ENCODE measurements around the gene LHX4.

Gene LHX4

DNA sequence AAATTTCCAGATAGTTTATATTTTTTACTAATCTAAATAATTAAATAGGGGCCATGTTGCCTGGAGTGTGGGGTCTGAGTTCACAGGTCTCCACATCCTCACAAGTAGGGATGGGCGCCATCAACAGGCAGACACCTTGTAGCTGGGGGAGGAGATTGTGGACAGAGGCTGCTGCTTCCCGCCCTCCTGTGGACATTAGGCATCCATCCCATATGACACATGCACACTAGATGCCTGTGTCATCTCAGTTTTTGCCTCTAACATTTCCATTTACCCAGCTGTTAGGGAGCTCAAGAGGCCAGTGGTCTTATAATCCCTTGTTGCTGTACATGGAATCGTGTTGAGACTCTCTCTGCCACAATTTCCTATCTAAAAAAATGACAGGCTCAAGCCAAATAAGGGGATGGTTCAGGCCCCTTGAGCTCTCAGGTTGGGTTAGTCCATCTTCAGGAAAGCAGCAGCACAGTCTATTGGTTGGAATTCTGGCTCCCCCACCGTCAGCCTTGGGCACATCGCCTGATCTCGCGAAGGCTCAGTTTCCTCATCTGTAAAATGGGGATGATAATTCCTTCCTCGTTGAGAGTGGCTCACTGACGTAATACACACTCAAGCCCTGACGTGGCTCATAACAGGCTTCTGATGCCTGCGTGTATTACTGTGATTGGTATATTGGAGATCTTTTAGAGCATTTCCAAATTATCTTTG lies 13.6 kb downstream of the LHX4 start:
- H3K36me3 Mint-ChIP-seq (ENCODE audit: insufficient read depth): peaks cover 2% of the 10 kb centered on the region
- DNase-seq (ENCODE audit: low spot score in 2 of 2): no peak
- H3K27ac Mint-ChIP-seq (ENCODE audit: low read depth): no peak overlapping the region
- H3K4me3 Mint-ChIP-seq: no peak overlapping the region
- no peaks in the 10 kb centered on the region for H3K9me3 Mint-ChIP-seq
- ATAC-seq (replicated peaks; ENCODE audit: extremely low read depth, poor library complexity, severe bottlenecking): no peak
- peaks cover 69% of the 10 kb centered on the region for H3K27me3 Mint-ChIP-seq
- no peaks in the 10 kb centered on the region for H3K4me1 Mint-ChIP-seq

DNA sequence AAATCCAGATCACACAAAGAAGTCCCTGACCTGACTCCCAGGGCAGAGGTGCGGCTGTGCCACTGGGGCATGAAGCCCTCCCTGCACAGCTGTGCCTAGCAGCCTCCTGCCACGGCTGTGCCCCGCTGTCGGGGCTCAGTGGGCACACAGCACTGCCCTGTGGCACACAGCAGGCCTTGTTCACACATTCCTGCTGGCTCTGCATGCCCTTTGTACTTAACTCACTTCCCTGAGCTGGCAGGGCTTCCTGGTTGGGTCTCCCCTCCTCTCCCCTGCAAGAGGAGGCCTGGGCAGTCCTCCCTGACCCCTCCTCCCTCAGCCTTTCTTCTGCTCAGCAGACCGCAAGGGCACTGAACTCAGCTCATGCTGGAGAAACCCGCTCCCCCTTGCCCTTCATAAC lies 14.8 kb downstream of the LHX4 start:
- peaks cover 57% of the 10 kb centered on the region for H3K27me3 Mint-ChIP-seq
- no peak overlapping the region for H3K4me3 Mint-ChIP-seq
- H3K36me3 Mint-ChIP-seq (ENCODE audit: insufficient read depth): peaks cover 2% of the 10 kb centered on the region
- no peak overlapping the region for H3K27ac Mint-ChIP-seq (ENCODE audit: low read depth)
- ATAC-seq (replicated peaks; ENCODE audit: extremely low read depth, poor library complexity, severe bottlenecking) (no peak), DNase-seq (ENCODE audit: low spot score in 2 of 2) (no peak)
- peaks cover 5% of the 10 kb centered on the region for H3K4me1 Mint-ChIP-seq
- H3K9me3 Mint-ChIP-seq: no peaks in the 10 kb centered on the region

DNA sequence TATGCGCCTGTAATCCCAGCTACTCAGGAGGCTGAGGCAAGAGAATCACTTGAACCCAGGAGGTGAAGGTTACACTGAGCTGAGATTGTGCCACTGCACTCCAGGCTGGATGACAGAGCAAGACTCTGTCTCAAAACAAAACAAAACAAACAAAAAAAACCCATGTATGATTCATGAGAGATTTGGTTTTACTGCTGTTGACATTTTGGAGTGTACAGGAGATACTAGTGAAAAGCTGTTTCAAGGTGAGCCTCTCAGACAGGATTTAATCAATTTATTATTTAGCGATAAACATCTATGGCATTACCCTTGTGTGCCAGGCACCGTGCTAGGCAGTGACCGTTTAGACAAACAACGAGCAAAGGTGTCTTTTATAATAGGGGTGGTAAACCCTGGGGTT lies 16.5 kb downstream of the LHX4 start:
- DNase-seq (ENCODE audit: low spot score in 2 of 2) (no peak), ATAC-seq (replicated peaks; ENCODE audit: extremely low read depth, poor library complexity, severe bottlenecking) (no peak)
- Mint-ChIP-seq H3K36me3 (ENCODE audit: insufficient read depth) (peaks cover 2% of the 10 kb centered on the region), H3K4me1 (peaks cover 10% of the 10 kb centered on the region), H3K9me3 (no peaks in the 10 kb centered on the region), H3K27me3 (peaks cover 56% of the 10 kb centered on the region), H3K4me3 (no peak overlapping the region), H3K27ac (ENCODE audit: low read depth) (no peak overlapping the region)

DNA sequence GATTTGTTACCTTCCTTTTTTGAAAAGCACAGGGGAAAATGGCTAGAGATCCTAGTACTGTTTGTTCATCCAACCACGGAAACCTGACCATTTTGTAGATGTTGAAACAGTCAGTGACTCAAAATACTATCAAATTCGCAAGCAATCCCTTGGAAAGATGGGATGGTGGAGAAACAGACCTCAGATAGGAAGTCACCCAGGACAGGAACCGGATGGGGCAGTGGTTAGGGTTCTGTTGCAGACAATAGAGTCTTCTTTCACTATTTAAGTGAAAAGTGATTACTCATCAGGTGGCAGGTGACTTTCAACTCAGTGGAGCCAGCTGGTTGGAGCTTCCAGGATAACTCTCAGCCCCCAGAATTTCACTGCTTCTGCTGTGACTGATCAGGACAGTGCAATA lies 17.0 kb downstream of the LHX4 start:
- Mint-ChIP-seq H3K27me3 (peaks cover 56% of the 10 kb centered on the region), H3K27ac (ENCODE audit: low read depth) (no peak overlapping the region)

DNA sequence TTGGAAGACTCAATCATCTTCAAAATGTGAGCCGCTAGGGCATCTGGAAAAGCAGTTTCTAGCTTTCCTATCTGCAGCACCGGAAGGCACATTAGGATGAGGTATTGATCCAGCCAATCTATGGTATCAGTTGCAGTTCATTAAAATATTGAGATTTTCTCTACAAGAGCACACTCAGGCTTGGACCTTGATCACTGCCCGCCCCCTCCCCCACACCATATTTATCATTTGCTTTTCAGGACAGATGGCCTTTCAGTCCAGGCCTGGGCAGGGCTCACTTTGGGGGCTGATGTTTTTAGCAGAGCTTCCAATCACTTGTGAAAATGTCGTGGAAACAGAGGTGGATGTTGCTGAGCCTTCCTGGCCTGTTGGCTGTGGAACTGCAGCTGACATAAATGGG lies 17.5 kb downstream of the LHX4 start:
- peaks cover 10% of the 10 kb centered on the region for H3K4me1 Mint-ChIP-seq
- ATAC-seq (replicated peaks; ENCODE audit: extremely low read depth, poor library complexity, severe bottlenecking) (no peak), DNase-seq (ENCODE audit: low spot score in 2 of 2) (no peak)
- peaks cover 2% of the 10 kb centered on the region for H3K36me3 Mint-ChIP-seq (ENCODE audit: insufficient read depth)
- H3K27ac Mint-ChIP-seq (ENCODE audit: low read depth): no peak overlapping the region
- no peak overlapping the region for H3K4me3 Mint-ChIP-seq
- no peaks in the 10 kb centered on the region for H3K9me3 Mint-ChIP-seq
- H3K27me3 Mint-ChIP-seq: peaks cover 56% of the 10 kb centered on the region

More for the DNA sequence above, 17.0 kb downstream of the LHX4 start:
- Mint-ChIP-seq H3K4me3 (no peak overlapping the region), H3K4me1 (peaks cover 10% of the 10 kb centered on the region), H3K36me3 (ENCODE audit: insufficient read depth) (peaks cover 2% of the 10 kb centered on the region), H3K9me3 (no peaks in the 10 kb centered on the region)
- ATAC-seq (replicated peaks; ENCODE audit: extremely low read depth, poor library complexity, severe bottlenecking) (no peak), DNase-seq (ENCODE audit: low spot score in 2 of 2) (no peak)

DNA sequence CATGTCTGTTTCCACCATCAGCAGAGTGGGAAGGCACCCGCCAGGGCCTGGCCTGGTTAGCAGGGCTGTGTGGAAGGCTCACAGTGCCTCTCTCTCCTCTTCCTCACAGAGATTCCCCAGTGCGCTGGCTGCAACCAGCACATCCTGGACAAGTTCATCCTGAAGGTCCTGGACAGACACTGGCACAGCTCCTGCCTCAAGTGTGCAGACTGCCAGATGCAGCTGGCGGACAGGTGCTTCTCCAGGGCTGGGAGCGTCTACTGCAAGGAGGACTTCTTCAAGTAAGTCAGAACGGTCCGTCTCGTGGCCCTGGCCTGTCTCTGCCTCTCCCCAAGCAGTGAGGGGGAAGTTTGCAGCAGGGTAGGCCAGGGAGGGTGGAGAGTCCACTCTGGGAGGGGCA lies 18.1 kb downstream of the LHX4 start:
- H3K9me3 Mint-ChIP-seq: no peaks in the 10 kb centered on the region
- H3K36me3 Mint-ChIP-seq (ENCODE audit: insufficient read depth): peaks cover 2% of the 10 kb centered on the region
- DNase-seq (ENCODE audit: low spot score in 2 of 2): no peak
- peaks cover 10% of the 10 kb centered on the region for H3K4me1 Mint-ChIP-seq
- H3K27me3 Mint-ChIP-seq: peaks cover 56% of the 10 kb centered on the region
- no peak overlapping the region for H3K4me3 Mint-ChIP-seq
- ATAC-seq (replicated peaks; ENCODE audit: extremely low read depth, poor library complexity, severe bottlenecking): no peak
- H3K27ac Mint-ChIP-seq (ENCODE audit: low read depth): no peak overlapping the region

DNA sequence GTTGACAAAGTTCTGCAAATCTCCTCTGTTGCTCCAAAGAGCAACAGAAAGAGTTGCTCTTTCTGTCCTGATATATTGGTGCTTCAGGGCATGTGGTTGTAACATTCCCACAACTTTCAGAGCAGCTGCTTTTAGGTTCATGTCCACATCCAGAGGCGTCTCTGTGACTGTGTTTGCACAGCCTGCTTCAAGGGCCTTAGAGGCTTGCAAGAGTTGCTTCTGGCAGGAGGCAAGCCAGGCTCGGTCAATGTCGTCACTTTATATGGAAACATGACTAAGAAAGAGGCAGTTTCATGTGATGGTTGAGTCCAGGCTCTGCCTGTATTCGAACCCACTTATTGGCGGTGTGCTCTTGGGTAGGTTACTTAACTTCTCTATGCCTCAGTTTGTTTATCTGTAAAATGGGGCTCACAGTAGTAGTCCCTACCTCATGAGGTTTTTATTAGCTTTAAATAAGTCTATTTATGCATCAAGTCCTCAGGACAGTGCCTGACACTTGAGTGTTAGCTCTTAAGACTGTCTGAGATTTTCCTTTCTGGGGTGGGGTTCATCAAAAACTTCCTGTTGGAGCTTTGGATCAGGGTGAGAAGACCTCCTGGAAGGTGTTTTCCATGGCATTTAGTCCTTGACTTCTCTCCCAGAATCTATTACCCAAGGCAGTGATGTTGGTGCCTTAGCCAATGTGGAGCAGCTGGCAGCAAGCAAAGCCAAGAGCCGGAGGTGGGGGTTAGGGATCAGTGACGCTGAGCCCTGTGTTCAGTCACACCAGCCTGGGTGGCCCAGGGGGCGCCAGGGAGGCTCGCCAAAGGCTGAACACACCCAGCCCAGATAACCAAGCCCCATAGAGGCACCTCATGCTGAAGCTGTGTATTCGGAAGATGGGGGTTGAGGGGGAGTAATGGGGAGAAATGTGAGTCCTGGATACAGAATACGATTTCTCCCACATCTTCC lies 18.9 kb downstream of the LHX4 start:
- peak overlapping the region; percentile 52 for H3K4me3 Mint-ChIP-seq
- no peak for ATAC-seq (replicated peaks; ENCODE audit: extremely low read depth, poor library complexity, severe bottlenecking)
- peaks cover 54% of the 10 kb centered on the region for H3K27me3 Mint-ChIP-seq
- no peak for DNase-seq (ENCODE audit: low spot score in 2 of 2)
- H3K27ac Mint-ChIP-seq (ENCODE audit: low read depth): no peak overlapping the region
- peaks cover 10% of the 10 kb centered on the region for H3K4me1 Mint-ChIP-seq
- H3K36me3 Mint-ChIP-seq (ENCODE audit: insufficient read depth): peaks cover 2% of the 10 kb centered on the region
- H3K9me3 Mint-ChIP-seq: no peaks in the 10 kb centered on the region

DNA sequence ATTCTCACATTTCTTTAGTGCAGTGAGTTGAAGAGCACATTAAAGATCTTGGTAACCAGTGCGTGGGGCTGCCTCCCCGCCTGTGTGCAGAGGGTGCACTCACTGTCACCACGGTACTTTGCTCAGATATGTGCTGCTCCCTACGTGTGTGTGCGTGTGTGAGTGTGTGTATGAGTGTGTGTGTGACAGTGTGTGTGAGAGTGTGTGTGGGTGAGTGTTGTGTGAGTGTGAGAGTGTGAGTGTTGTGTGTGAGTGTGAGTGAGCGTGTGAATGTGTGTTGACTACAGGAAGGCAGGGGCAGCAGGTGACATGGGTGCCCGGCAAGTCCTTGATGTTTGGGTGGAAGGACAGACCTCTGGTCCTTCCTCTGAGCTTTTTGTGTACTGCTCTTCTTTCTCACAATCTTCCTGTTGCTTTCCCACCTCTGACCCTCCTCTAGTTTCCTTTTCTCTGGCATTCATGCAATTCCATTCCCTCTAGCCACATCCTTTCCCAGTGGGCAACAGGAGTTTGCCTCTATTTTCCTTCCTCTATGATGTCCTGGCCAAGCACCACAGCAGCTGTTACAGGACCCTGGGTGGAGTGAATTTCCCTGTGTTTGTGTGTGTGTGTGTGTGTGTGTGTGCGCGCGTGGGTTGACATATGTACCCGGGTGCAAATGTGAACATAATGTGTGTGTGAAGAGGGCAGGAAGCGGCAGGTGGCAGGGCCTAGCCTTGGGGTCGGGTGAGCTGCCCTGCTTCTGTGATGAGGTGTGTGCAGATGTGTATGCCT lies 19.8 kb downstream of the LHX4 start:
- Mint-ChIP-seq H3K9me3 (no peaks in the 10 kb centered on the region), H3K4me3 (peak overlapping the region; percentile 52), H3K4me1 (peaks cover 10% of the 10 kb centered on the region), H3K27me3 (peaks cover 54% of the 10 kb centered on the region), H3K27ac (ENCODE audit: low read depth) (no peak overlapping the region), H3K36me3 (ENCODE audit: insufficient read depth) (peaks cover 2% of the 10 kb centered on the region)
- ATAC-seq (replicated peaks; ENCODE audit: extremely low read depth, poor library complexity, severe bottlenecking) (peak; percentile 48), DNase-seq (ENCODE audit: low spot score in 2 of 2) (no peak)

DNA sequence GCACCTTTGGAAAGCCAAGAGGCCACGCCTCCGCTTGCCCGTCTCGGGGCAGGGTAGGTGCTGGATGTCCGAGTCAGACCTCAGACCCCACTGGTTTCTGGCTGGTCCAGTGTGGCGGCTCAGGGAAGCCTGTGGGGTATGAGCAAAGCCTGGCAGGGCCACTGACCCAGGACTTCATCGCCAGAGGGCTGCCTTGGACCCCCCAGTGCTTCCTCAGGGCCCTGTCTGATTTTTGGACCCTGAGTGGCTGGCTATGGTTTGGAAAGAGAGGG lies 20.4 kb downstream of the LHX4 start:
- Mint-ChIP-seq H3K9me3 (no peaks in the 10 kb centered on the region), H3K4me3 (peak overlapping the region; percentile 52), H3K27me3 (peaks cover 52% of the 10 kb centered on the region), H3K36me3 (ENCODE audit: insufficient read depth) (peaks cover 2% of the 10 kb centered on the region), H3K27ac (ENCODE audit: low read depth) (no peak overlapping the region), H3K4me1 (peaks cover 10% of the 10 kb centered on the region)
- DNase-seq (ENCODE audit: low spot score in 2 of 2): no peak
- ATAC-seq (replicated peaks; ENCODE audit: extremely low read depth, poor library complexity, severe bottlenecking): no peak

DNA sequence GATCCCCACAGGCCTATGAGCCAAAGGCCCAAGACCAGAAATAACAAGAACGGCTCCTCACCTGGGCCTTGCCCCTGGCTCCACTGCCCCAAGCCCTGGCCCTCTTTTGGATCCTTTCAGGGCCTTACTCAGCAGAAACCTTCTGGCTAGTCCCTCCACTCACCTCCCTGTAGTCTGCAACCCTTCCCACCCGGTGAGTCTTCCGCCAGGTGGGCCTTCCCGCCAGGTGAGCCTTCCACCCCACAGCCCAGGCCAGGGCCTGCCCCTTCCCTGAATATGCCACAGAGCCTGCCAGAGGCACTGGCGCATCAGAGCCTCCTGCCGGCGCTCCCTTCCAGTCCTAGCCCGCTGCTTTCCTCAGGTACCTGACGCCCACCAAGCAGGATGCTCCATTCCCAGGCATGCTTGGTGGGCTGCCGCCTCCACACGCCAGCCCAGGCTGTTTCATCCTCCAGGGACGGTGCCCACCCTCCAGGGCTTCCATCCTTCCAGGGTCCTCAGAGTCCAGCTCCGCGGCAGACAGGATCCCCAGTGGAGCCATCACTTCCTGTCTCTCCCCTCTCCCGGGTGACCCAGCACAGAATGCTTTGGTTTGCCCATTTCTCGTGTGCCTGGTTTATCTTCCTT lies 20.9 kb downstream of the LHX4 start:
- H3K27me3 Mint-ChIP-seq: peaks cover 56% of the 10 kb centered on the region
- no peaks in the 10 kb centered on the region for H3K36me3 Mint-ChIP-seq (ENCODE audit: insufficient read depth)
- peaks cover 10% of the 10 kb centered on the region for H3K4me1 Mint-ChIP-seq
- no peak for ATAC-seq (replicated peaks; ENCODE audit: extremely low read depth, poor library complexity, severe bottlenecking)
- no peak overlapping the region for H3K4me3 Mint-ChIP-seq
- H3K9me3 Mint-ChIP-seq: no peaks in the 10 kb centered on the region
- no peak overlapping the region for H3K27ac Mint-ChIP-seq (ENCODE audit: low read depth)
- DNase-seq (ENCODE audit: low spot score in 2 of 2): no peak

DNA sequence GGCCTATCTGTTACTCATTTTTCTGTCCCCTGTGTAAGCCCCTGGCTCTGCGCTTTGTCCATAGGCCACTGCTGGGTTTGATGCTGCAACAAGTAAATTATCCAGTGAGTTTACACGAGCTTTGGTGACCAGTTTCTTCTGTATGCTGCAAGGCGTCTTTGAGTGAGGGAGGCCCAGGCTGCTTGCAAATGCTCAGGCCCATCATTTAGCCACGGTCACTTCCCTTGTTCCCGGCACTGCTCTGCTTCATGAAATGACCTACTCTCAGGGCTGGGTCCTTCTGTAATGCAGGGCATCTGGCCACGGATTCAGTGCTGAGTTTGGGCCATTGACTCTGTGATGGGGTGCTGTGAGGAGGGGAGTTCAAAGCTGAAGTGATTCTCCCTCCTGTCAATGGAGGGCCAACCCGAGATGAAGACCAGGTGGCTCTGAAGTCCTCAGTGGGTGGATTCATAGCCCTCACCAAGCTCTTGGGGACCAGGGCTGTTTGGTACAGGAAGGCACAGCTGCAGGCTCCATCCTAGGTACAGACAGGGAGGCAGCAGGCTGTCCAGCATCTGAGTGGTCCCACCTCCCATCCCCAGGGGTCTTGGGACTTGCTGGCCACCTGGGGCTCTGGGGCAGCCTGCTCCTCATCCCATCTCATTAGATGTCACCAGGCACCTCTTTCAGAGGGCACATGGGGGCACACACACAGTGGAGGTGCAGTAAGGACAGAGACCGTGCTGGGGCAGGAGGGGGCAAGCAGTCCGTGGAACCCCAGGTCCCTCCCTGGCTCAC lies 21.7 kb downstream of the LHX4 start:
- no peak overlapping the region for H3K4me3 Mint-ChIP-seq
- no peaks in the 10 kb centered on the region for H3K9me3 Mint-ChIP-seq

More for the DNA sequence above, 21.7 kb downstream of the LHX4 start:
- H3K36me3 Mint-ChIP-seq (ENCODE audit: insufficient read depth): no peaks in the 10 kb centered on the region
- no peak for ATAC-seq (replicated peaks; ENCODE audit: extremely low read depth, poor library complexity, severe bottlenecking)
- H3K27me3 Mint-ChIP-seq: peaks cover 64% of the 10 kb centered on the region
- no peak for DNase-seq (ENCODE audit: low spot score in 2 of 2)
- peaks cover 10% of the 10 kb centered on the region for H3K4me1 Mint-ChIP-seq
- H3K27ac Mint-ChIP-seq (ENCODE audit: low read depth): no peak overlapping the region

Data from central memory CD8-positive, alpha-beta T cell (primary cell).